Measurements from ENCODE around the gene ESPN. TPM values are rescaled to one million over a fixed set of nuclear protein-coding genes. Genes with fewer than 3 reads are reported as not detected.
A peak's percentile ranks its signal among the peaks of the same experiment; 100 is the strongest.
"Not testable (repeated sequence)": the region's sequence is repeated elsewhere in the genome, so short reads cannot be mapped to it uniquely, and the experiment has no call there.

The ESPN gene
- total RNA-seq, 1 donor from 2014 or later, result 2.7 TPM

DNA sequence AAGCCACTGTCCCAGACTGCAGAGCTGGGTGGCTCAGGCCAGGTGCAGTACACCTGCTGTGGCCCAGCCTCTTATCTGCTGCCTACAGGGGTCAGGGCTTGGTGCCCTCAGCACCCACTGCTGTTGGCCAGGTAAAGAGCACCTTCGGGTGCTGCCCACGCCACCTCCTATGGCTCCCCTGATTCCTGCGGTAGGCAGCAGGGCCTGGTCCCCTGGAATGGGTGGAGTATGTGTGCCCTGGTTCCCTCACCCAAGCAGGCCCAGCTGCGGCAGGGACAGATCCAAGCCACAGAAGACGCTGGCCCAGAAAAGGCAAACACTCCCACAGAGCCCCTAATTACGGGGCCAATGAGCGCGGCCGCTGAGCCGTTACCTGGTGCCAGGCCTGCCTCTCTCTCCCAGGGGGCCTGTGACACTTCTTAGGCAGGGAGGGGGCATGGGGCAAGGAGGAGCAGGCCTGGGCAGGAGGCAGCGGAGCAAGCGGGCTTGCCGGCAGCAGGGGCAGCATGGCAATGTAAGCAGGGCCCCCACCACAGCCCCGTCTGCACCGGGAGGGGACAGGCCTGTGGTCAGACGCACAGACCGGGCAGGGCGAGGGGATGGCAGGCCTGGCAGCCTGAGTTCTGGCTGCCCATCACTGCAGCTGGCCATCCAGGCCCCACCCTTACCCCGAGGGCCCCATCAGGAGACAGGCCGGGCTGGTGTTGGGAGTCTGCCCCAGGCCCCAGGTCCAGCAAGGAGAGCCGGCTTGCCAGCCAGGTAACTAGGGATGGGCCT lies 19.0 kb downstream of the ESPN start:
- no peaks in the 10 kb centered on the region for H3K36me3 ChIP-seq (ENCODE audit: control insufficient read depth, insufficient read depth, low read length)
- TF ChIP-seq, protein P1, sequence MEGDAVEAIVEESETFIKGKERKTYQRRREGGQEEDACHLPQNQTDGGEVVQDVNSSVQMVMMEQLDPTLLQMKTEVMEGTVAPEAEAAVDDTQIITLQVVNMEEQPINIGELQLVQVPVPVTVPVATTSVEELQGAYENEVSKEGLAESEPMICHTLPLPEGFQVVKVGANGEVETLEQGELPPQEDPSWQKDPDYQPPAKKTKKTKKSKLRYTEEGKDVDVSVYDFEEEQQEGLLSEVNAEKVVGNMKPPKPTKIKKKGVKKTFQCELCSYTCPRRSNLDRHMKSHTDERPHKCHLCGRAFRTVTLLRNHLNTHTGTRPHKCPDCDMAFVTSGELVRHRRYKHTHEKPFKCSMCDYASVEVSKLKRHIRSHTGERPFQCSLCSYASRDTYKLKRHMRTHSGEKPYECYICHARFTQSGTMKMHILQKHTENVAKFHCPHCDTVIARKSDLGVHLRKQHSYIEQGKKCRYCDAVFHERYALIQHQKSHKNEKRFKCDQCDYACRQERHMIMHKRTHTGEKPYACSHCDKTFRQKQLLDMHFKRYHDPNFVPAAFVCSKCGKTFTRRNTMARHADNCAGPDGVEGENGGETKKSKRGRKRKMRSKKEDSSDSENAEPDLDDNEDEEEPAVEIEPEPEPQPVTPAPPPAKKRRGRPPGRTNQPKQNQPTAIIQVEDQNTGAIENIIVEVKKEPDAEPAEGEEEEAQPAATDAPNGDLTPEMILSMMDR (IDR thresholded peaks at IDR 0.05; ENCODE audit: insufficient read depth, low read length, poor library complexity, severe bottlenecking), result no peak
- no peak for DNase-seq (ENCODE audit: low read depth)
- peaks cover 58% of the 10 kb centered on the region for H3K27me3 ChIP-seq (ENCODE audit: control insufficient read depth, insufficient read depth, low read length)
- H3K4me3 ChIP-seq (ENCODE audit: low read depth, low read length), result no peak overlapping the region

DNA sequence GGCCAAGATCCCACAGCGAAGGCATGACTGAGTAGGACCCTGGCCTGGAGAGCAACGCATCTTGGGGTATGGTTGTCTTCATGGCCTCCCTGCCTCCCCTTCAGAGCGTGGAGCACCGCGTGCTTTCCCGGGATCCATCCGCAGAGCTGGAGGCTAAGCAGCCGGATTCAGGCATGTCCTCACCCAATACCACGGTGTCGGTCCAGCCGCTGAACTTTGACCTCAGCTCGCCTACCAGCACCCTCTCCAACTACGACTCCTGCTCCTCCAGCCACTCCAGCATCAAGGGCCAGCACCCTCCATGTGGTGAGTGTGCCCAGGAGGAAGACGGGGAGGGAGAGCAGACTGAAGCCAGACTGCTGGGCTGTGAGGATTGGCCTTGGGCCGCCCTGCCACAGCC lies 19.8 kb downstream of the ESPN start:
- no peaks in the 10 kb centered on the region for H3K36me3 ChIP-seq (ENCODE audit: control insufficient read depth, insufficient read depth, low read length)
- TF ChIP-seq, protein P1 (IDR thresholded peaks at IDR 0.05; ENCODE audit: insufficient read depth, low read length, poor library complexity, severe bottlenecking), result no peak
- peaks cover 64% of the 10 kb centered on the region for H3K27me3 ChIP-seq (ENCODE audit: control insufficient read depth, insufficient read depth, low read length)
- DNase-seq (ENCODE audit: low read depth), result no peak
- no peak overlapping the region for H3K4me3 ChIP-seq (ENCODE audit: low read depth, low read length)

DNA sequence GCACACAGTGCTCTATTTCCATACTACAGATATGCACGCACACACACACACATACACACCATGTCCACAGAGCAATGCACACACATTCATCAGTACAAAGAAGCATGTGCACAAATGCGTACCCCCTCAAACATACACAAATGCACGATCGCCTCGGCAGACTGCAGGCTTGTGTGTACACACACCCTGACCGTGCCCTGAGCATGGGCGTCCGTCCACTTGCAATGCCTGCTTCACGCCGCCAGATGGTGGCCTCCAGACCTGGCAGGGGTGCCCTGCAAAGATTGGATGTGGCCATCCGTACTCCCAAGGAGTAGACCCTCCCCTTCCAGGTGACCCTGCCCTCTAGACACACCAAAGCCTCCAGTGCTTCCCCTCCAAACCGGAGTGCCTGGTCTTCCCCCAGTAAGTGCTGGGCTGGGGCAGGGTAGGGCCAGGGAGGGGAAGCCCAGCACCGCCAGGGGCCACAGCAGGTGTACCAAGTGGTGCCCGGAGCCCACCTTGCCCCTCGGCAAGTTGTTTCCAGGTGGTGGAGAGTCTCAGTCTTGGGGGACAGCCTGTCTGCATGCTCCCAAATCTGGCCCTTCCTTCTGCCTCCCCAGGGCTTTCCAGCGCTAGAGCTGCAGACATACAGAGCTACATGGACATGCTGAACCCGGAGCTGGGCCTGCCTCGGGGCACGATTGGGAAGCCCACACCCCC lies 20.6 kb downstream of the ESPN start:
- Histone ChIP-seq H3K27me3 (ENCODE audit: control insufficient read depth, insufficient read depth, low read length) (peaks cover 69% of the 10 kb centered on the region), H3K36me3 (ENCODE audit: control insufficient read depth, insufficient read depth, low read length) (no peaks in the 10 kb centered on the region), H3K4me3 (ENCODE audit: low read depth, low read length) (no peak overlapping the region)
- TF ChIP-seq, protein P1 (IDR thresholded peaks at IDR 0.05; ENCODE audit: insufficient read depth, low read length, poor library complexity, severe bottlenecking), result peak; percentile 53
- no peak for DNase-seq (ENCODE audit: low read depth)

DNA sequence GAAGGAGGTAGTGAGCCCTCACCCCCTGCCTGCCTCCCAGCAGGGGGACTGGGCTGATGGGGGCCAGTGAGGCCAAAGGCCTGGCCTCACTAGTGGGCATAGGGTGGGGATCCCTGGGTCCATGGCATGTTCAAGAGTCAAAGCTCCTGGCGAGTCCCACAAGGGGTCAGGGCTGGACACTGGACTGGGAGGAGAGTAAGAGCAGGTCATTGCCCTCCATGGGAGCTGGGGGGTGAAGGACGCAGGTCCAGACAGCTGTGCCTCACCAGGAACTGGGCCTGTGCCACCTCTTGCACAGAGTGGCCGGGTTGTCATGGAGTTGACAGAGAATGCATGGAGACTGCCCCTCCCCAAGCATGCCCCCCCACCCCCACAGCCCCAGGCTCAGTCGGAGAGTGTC lies 21.4 kb downstream of the ESPN start:
- H3K27me3 ChIP-seq (ENCODE audit: control insufficient read depth, insufficient read depth, low read length), result peaks cover 72% of the 10 kb centered on the region

DNA sequence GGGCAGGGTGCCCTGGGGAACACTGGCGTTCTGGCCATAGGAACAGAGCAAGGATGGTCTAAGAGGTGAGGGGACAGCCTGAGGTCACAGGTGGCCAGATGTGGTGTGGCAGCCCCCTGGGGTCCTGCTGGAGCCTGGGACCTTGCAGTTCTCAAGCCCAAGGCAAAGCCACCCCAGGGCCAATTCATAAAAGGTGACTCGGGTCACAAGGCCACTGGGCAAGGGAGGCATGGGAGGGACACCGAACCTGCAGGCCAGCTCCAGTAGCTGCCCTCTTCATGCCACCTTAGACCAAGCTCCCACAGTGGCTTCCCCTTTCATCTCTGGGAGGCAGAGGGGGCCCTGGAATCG lies 22.1 kb downstream of the ESPN start:
- H3K36me3 ChIP-seq (ENCODE audit: control insufficient read depth, insufficient read depth, low read length), result no peaks in the 10 kb centered on the region
- H3K4me3 ChIP-seq (ENCODE audit: low read depth, low read length), result no peak overlapping the region
- peaks cover 71% of the 10 kb centered on the region for H3K27me3 ChIP-seq (ENCODE audit: control insufficient read depth, insufficient read depth, low read length)
- no peak for DNase-seq (ENCODE audit: low read depth)
- TF ChIP-seq, protein P1 (IDR thresholded peaks at IDR 0.05; ENCODE audit: insufficient read depth, low read length, poor library complexity, severe bottlenecking), result no peak

More for the DNA sequence above, 21.4 kb downstream of the ESPN start:
- not testable (repeated sequence) for H3K36me3 ChIP-seq (ENCODE audit: control insufficient read depth, insufficient read depth, low read length); DNase-seq (ENCODE audit: low read depth); H3K4me3 ChIP-seq (ENCODE audit: low read depth, low read length)

DNA sequence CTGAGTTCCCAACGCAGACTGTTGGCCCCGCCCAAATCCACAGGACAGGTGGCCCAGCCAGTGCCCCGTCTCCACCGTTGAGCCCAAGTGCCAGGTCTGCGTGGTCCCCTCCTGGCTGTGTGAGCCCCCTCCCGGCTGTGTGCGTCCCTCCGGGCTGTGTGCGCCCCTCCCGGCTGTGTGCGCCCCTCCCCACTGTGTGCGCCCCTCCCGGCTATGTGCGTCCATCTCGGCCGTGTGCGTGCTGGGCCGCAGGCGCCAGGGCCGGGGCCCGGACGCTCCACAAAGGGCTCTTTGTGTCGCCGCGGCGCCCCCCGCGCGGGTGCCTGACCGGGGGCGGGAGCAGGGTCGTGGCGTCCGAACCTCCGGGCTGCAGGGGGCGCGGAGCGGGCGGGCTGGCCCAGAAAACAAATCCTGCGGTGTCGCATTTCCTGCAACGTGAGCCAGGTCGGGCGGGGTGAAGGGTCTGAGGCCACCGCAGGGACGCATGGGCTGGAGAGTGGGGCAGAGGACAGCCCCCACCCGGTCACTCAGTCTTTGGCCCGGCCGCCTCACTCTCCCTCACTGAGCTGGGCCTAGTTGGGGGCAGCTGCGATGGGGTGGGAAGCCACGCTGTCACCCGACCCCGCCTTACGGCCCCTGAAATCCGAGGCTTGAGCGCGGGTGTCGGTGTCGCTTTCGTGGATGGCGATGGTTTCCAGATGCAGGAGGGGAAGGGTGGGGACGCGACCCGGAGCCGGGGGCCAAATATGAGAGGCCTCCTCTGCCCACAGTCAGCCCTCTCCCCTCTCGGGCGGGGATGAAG lies 22.6 kb downstream of the ESPN start:
- no peak for DNase-seq (ENCODE audit: low read depth)
- no peaks in the 10 kb centered on the region for H3K36me3 ChIP-seq (ENCODE audit: control insufficient read depth, insufficient read depth, low read length)
- TF ChIP-seq, protein P1 (IDR thresholded peaks at IDR 0.05; ENCODE audit: insufficient read depth, low read length, poor library complexity, severe bottlenecking), result no peak
- H3K27me3 ChIP-seq (ENCODE audit: control insufficient read depth, insufficient read depth, low read length), result peaks cover 71% of the 10 kb centered on the region
- no peak overlapping the region for H3K4me3 ChIP-seq (ENCODE audit: low read depth, low read length)

Data from kidney epithelial cell (primary cell).